HCT116 (cell line): ENCODE results near the gene CSNK2A1. TPM values are rescaled to one million over a fixed set of nuclear protein-coding genes. Genes with fewer than 3 reads are reported as not detected.

ENCODE experiments used
- ATAC-seq: fragments of 200-7000 bp; cut with Tn5 transposase; 2 replicates; pipeline ENCODE4 v1.9.1; 2020; ENCODE audit warnings: mild to moderate bottlenecking, moderate library complexity
- BruUV-seq: library from RNA; stranded (reverse); fragments of 400-500 nt; replicated peaks from 2 replicates; lab custom pipeline; 2021; lab: Mats Ljungman, UMichigan
- CTCF ChIA-PET: fragments of 300-600 bp; sonication (Branson Sonifier 250); formaldehyde crosslinking; loops from one replicate; lab custom pipeline; 2021; ENCODE audit warnings: antibody characterized with exemption; lab: Charles Lee
- POLR2A ChIA-PET: fragments of 300-600, 350-600 bp; sonication (Branson Sonifier 250); formaldehyde crosslinking; loops from one replicate; lab custom pipeline; 2021; ENCODE audit warnings: antibody characterized with exemption; lab: Charles Lee
- RAD21 ChIA-PET, 2 experiments: fragments of 300-600 bp; sonication (Branson Sonifier 250); formaldehyde crosslinking; loops; one replicate each; lab custom pipeline; 2023; ENCODE audit warnings: low total read pairs in 2 of 2; ENCODE audit not compliant: uncharacterized antibody in 2 of 2, unreplicated experiment in 2 of 2, low non-redundant PET in 1 of 2; lab: Charles Lee
- DNase-seq: peaks from one replicate; pipeline ENCODE4 v3.0.0-alpha.2; 2010; ENCODE audit warnings: low read depth, low spot score
- H2AFZ ChIP-seq: fragments of 200-600 bp; shearing (Covaris generic), sonication (generic); 2 replicates; pipeline ENCODE4 v1.6.1; 2017; ENCODE audit warnings: low read depth, mixed run types, mixed read lengths, antibody characterized with exemption, low read length; ENCODE audit not compliant: poor library complexity, severe bottlenecking
- H3K27ac ChIP-seq: 2 replicates; pipeline ENCODE4 v1.5.1; 2012; ENCODE audit warnings: low read depth, low read length
- H3K27me3 ChIP-seq: fragments of 200-600 bp; sonication (generic); 2 replicates; pipeline ENCODE4 v1.6.1; 2016; ENCODE audit warnings: mixed run types, low read length, mixed read lengths; ENCODE audit not compliant: insufficient read depth
- H3K36me3 ChIP-seq, 2 experiments: fragments of 200-500 bp in 1 of 2; fragments of 200-600 bp in 1 of 2; sonication (Bioruptor generic) in 1 of 2; sonication (generic) in 1 of 2; 2 replicates each; pipeline versions ENCODE4 v1.5.1 to v1.6.1; 2014 to 2016; ENCODE audit warnings: low read length in 2 of 2, inconsistent platforms in 1 of 2, mixed read lengths in 1 of 2, mixed run types in 1 of 2; ENCODE audit not compliant: insufficient read depth in 2 of 2, control insufficient read depth in 1 of 2
- H3K4me1 ChIP-seq, 2 experiments: fragments of 200-600 bp in 1 of 2; sonication (generic) in 1 of 2; 2 replicates each; pipeline versions ENCODE4 v1.5.1 to v1.6.1; 2012 to 2017; ENCODE audit warnings: low read length in 2 of 2, inconsistent platforms in 1 of 2, mild to moderate bottlenecking in 1 of 2, mixed read lengths in 1 of 2, mixed run types in 1 of 2, moderate library complexity in 1 of 2; ENCODE audit not compliant: insufficient read depth in 2 of 2, control insufficient read depth in 1 of 2
- H3K4me2 ChIP-seq: fragments of 200-600 bp; sonication (generic); 2 replicates; pipeline ENCODE4 v1.6.1; 2017; ENCODE audit warnings: mixed run types, low read length, mixed read lengths
- H3K4me3 ChIP-seq, 2 experiments: fragments of 200-600 bp in 1 of 2; sonication (generic) in 1 of 2; replicated peaks in 1 of 2; 2 replicates each; pipeline ENCODE4 v1.5.1; 2011 to 2016; ENCODE audit warnings: low read length in 2 of 2, control low read depth in 1 of 2, low read depth in 1 of 2, mild to moderate bottlenecking in 1 of 2, mixed read lengths in 1 of 2, mixed run types in 1 of 2
- H3K79me2 ChIP-seq: fragments of 200-600 bp; sonication (generic); 2 replicates; pipeline ENCODE4 v1.6.1; 2017; ENCODE audit warnings: mild to moderate bottlenecking, mixed run types, low read length, moderate library complexity, mixed read lengths; ENCODE audit not compliant: insufficient read depth
- H3K9ac ChIP-seq: fragments of 200-600 bp; sonication (generic); 2 replicates; pipeline ENCODE4 v1.6.1; 2016; ENCODE audit warnings: low read length, mixed read lengths
- H3K9me2 ChIP-seq: fragments of 200-600 bp; sonication (generic), shearing (Covaris generic); 2 replicates; pipeline ENCODE4 v1.6.1; 2017; ENCODE audit warnings: mixed run types, mild to moderate bottlenecking, moderate library complexity; ENCODE audit not compliant: insufficient read depth
- H3K9me3 ChIP-seq, 2 experiments: fragments of 200-500 bp in 1 of 2; fragments of 200-600 bp in 1 of 2; sonication (Bioruptor generic) in 1 of 2; sonication (generic) in 1 of 2; 2 replicates each; pipeline ENCODE4 v1.6.1; 2014 to 2017; ENCODE audit warnings: low read length in 2 of 2, mixed read lengths in 2 of 2, inconsistent platforms in 1 of 2, low read depth in 1 of 2, mild to moderate bottlenecking in 1 of 2, mixed run types in 1 of 2, moderate library complexity in 1 of 2; ENCODE audit not compliant: control insufficient read depth in 1 of 2, insufficient read depth in 1 of 2
- H4K20me1 ChIP-seq: fragments of 200-600 bp; sonication (generic), shearing (Covaris generic); 2 replicates; pipeline ENCODE4 v1.6.1; 2017; ENCODE audit warnings: mixed run types, mild to moderate bottlenecking, moderate library complexity; ENCODE audit not compliant: insufficient read depth
- CEBPB ChIP-seq: IDR thresholded peaks from 2 replicates; pipeline ENCODE4 v1.6.1; 2012; ENCODE audit warnings: low read depth
- CTCF ChIP-seq, 3 experiments: fragments of 200-600 bp in 1 of 3; sonication (generic) in 1 of 3; IDR thresholded peaks in 2 of 3; conservative IDR thresholded peaks in 1 of 3; 2 replicates each; pipeline ENCODE4 v1.5.1; 2012 to 2017; ENCODE audit warnings: low read depth in 2 of 3, low read length in 2 of 3, antibody characterized with exemption in 1 of 3, borderline replicate concordance in 1 of 3, control low read depth in 1 of 3, mild to moderate bottlenecking in 1 of 3, mixed read lengths in 1 of 3, mixed run types in 1 of 3, moderate library complexity in 1 of 3; ENCODE audit not compliant: insufficient read depth in 1 of 3
- EZH2 ChIP-seq: fragments of 200-600 bp; sonication (generic); IDR thresholded peaks from 2 replicates; pipeline ENCODE4 v1.6.1; 2017; ENCODE audit warnings: antibody characterized with exemption, mixed run types
- JUND ChIP-seq: IDR thresholded peaks from 2 replicates; pipeline ENCODE4 v1.6.1; 2012
- RAD21 ChIP-seq: IDR thresholded peaks from 2 replicates; pipeline ENCODE4 v1.6.1; 2012; ENCODE audit warnings: low read depth, mild to moderate bottlenecking
- SIN3A ChIP-seq: IDR thresholded peaks from 2 replicates; pipeline ENCODE4 v1.6.1; 2012; ENCODE audit warnings: low read depth
- SRF ChIP-seq: IDR thresholded peaks from 2 replicates; pipeline ENCODE4 v1.6.1; 2012; ENCODE audit warnings: low read depth
- TCF7L2 ChIP-seq: IDR thresholded peaks from 2 replicates; pipeline ENCODE4 v1.7.0; 2011; ENCODE audit warnings: borderline replicate concordance, inconsistent platforms; ENCODE audit not compliant: insufficient read depth, insufficient read length; ENCODE audit errors: extremely low read depth
- YY1 ChIP-seq: IDR thresholded peaks from 2 replicates; pipeline ENCODE4 v1.6.1; 2011; ENCODE audit warnings: low read length, low read depth, moderate library complexity, mild to moderate bottlenecking; ENCODE audit not compliant: insufficient replicate concordance; ENCODE audit errors: extremely low read depth
- intact Hi-C: fragments of 100-400 bp; cut with micrococcal nuclease; formaldehyde crosslinking; loops from 2 replicates; pipeline ENCODE4 v1.10.0; 2022
- total RNA-seq: library from RNA; stranded (reverse); gene quantifications from one replicate; pipeline ENCODE4 v1.2.1, GENCODE V29; 2021; ENCODE audit not compliant: unreplicated experiment

The CSNK2A1 gene
- total RNA-seq, 1 experiment from 2014 or later, result 284 TPM

- intact Hi-C loops, result no loop called here
- Histone ChIP-seq H3K9me2 (no peaks in the 10 kb centered on the region), H3K9me3 (peaks cover 0 to 6% of the 10 kb centered on the region in 2 experiments), H3K4me3 (no peak overlapping the region), H4K20me1 (peaks cover 45% of the 10 kb centered on the region; the same call in 1 of the 2 replicates), H2AFZ (no peak overlapping the region), H3K27me3 (no peaks in the 10 kb centered on the region), H3K36me3 (peaks cover 0 to 29% of the 10 kb centered on the region in 2 experiments; a peak in 3 of 4 replicates), H3K4me1 (no peaks in the 10 kb centered on the region), H3K4me2 (no peak overlapping the region), H3K9ac (no peak overlapping the region), H3K79me2 (peaks cover 100% of the 10 kb centered on the region), H3K27ac (no peak overlapping the region)
- ChIA-PET CTCF (no interaction called here), POLR2A (no interaction called here), RAD21 (no interaction called here)
- TF ChIP-seq TCF7L2 (no peak), CEBPB (no peak), SRF (no peak), RAD21 (no peak), JUND (no peak), CTCF (IDR thresholded peaks at IDR 0.05 in 2 of 3, conservative IDR thresholded peaks at IDR 0.05 in 1 of 3; ENCODE audit: borderline replicate concordance in 1 of 3, insufficient read depth in 1 of 3, low read depth in 2 of 3, low read length in 2 of 3) (no peak), YY1 (no peak), EZH2 (no peak), SIN3A (no peak)
- no peak for ATAC-seq
- BruUV-seq, result no TSS peak
- no peak for DNase-seq
These were observed 26.4 kb downstream of the CSNK2A1 start for GRCh38 chr20:517221-517620.
